DND-41 (cell line): Measurements from ENCODE around the gene PLEK.
A peak's percentile ranks its signal among the peaks of the same experiment; 100 is the strongest.

Experiments used
- ATAC-seq: fragments of 200-7000 bp; cut with Tn5 transposase; 3 replicates; pipeline ENCODE4 v1.9.1; 2021; ENCODE audit warnings: low read depth; ENCODE audit not compliant: insufficient read depth
- DNase-seq: peaks from one replicate; pipeline ENCODE4 v3.0.0-alpha.2; 2020
- H2AFZ ChIP-seq: 2 replicates; pipeline ENCODE4 v1.6.0; 2012; ENCODE audit warnings: low read depth, low read length
- H3K27ac ChIP-seq: 2 replicates; pipeline ENCODE4 v1.5.1; 2012; ENCODE audit warnings: low read length, inconsistent platforms
- H3K27me3 ChIP-seq: fragments of 200-600 bp; sonication (generic); 2 replicates; pipeline ENCODE4 v1.6.0; 2012; ENCODE audit warnings: low read length, mild to moderate bottlenecking, inconsistent platforms; ENCODE audit not compliant: insufficient read depth, poor library complexity
- H3K36me3 ChIP-seq: 2 replicates; pipeline ENCODE4 v1.5.1; 2012; ENCODE audit warnings: low read length, inconsistent platforms; ENCODE audit not compliant: insufficient read depth
- H3K4me1 ChIP-seq: 2 replicates; pipeline ENCODE4 v1.5.1; 2012; ENCODE audit warnings: mild to moderate bottlenecking, low read length; ENCODE audit not compliant: insufficient read depth
- H3K4me2 ChIP-seq: 2 replicates; pipeline ENCODE4 v1.6.0; 2012; ENCODE audit warnings: mild to moderate bottlenecking, moderate library complexity, low read length, inconsistent platforms; ENCODE audit not compliant: insufficient read depth
- H3K4me3 ChIP-seq, 2 experiments: fragments of 200-600 bp in 1 of 2; shearing (Covaris generic) in 1 of 2; 2 replicates each; pipeline ENCODE4 v1.5.1; 2012 to 2016; ENCODE audit warnings: inconsistent platforms in 2 of 2, low read length in 2 of 2, mild to moderate bottlenecking in 2 of 2, low read depth in 1 of 2, moderate library complexity in 1 of 2
- H3K79me2 ChIP-seq: 2 replicates; pipeline ENCODE4 v1.6.0; 2012; ENCODE audit warnings: low read length, inconsistent platforms; ENCODE audit not compliant: insufficient read depth
- H3K9ac ChIP-seq: 2 replicates; pipeline ENCODE4 v1.6.0; 2012; ENCODE audit warnings: low read depth, mild to moderate bottlenecking, inconsistent platforms, low read length, moderate library complexity
- H3K9me3 ChIP-seq: 2 replicates; pipeline ENCODE4 v1.5.1; 2012; ENCODE audit warnings: low read length, moderate library complexity, mild to moderate bottlenecking, inconsistent platforms; ENCODE audit not compliant: insufficient read depth, severe bottlenecking
- H4K20me1 ChIP-seq: 2 replicates; pipeline ENCODE4 v1.6.0; 2012; ENCODE audit warnings: low read length; ENCODE audit not compliant: insufficient read depth
- EZH2 ChIP-seq: IDR thresholded peaks from 3 replicates; pipeline ENCODE4 v1.6.1; 2012; ENCODE audit warnings: borderline replicate concordance, low read depth, mild to moderate bottlenecking, moderate library complexity, low read length, inconsistent platforms; ENCODE audit not compliant: severe bottlenecking
- TF ChIP-seq, protein P1 (sequence below): IDR thresholded peaks from 2 replicates; pipeline ENCODE4 v1.5.1; 2012; ENCODE audit warnings: borderline replicate concordance, low read length, moderate library complexity, mild to moderate bottlenecking; ENCODE audit not compliant: poor library complexity, severe bottlenecking; ENCODE audit errors: extremely low read depth

PLEK gene

GRCh38 chr2:68362069-68362468 lies 3.0 kb upstream of the PLEK start:
- H2AFZ ChIP-seq, result peak overlapping the region; percentile 69
- peak overlapping the region; percentile 40 for H3K4me2 ChIP-seq
- no peaks in the 10 kb centered on the region for H3K27me3 ChIP-seq
- H3K9ac ChIP-seq, result no peak overlapping the region
- H3K4me3 ChIP-seq, result no peak overlapping the region
- H3K9me3 ChIP-seq, result no peaks in the 10 kb centered on the region
- TF ChIP-seq EZH2, result no peak
- TF ChIP-seq, protein P1, sequence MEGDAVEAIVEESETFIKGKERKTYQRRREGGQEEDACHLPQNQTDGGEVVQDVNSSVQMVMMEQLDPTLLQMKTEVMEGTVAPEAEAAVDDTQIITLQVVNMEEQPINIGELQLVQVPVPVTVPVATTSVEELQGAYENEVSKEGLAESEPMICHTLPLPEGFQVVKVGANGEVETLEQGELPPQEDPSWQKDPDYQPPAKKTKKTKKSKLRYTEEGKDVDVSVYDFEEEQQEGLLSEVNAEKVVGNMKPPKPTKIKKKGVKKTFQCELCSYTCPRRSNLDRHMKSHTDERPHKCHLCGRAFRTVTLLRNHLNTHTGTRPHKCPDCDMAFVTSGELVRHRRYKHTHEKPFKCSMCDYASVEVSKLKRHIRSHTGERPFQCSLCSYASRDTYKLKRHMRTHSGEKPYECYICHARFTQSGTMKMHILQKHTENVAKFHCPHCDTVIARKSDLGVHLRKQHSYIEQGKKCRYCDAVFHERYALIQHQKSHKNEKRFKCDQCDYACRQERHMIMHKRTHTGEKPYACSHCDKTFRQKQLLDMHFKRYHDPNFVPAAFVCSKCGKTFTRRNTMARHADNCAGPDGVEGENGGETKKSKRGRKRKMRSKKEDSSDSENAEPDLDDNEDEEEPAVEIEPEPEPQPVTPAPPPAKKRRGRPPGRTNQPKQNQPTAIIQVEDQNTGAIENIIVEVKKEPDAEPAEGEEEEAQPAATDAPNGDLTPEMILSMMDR, result peak; percentile 90
- peak; percentile 92 for ATAC-seq
- peaks cover 7% of the 10 kb centered on the region for H3K4me1 ChIP-seq
- peak; percentile 74 for DNase-seq
- H4K20me1 ChIP-seq, result no peaks in the 10 kb centered on the region
- H3K36me3 ChIP-seq, result no peaks in the 10 kb centered on the region
- H3K27ac ChIP-seq, result no peak overlapping the region
- no peaks in the 10 kb centered on the region for H3K79me2 ChIP-seq

DNA sequence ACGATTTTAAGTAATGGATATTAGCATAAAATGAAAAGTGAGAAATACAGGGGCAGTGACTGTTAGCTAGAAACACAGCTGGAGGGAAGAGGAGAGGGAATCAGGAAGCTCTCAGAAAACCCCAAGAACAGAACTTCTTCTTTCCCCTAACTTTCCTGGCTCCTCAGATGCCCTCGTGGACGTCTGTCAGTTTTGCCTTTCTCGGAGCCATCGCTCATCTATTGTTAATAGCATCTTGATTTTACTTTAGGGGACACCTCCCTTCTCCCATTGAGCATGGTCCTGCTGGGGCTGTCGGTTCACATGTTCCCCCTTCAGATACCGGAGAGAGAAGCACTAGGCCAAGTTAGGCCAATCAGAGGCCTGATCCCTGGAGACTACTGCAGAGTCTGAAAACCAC lies 2.3 kb upstream of the PLEK start:
- Histone ChIP-seq H3K27ac (no peak overlapping the region), H3K4me2 (no peak overlapping the region), H3K36me3 (no peaks in the 10 kb centered on the region)

GRCh38 chr2:68363721-68364120 lies 1.4 kb upstream of the PLEK start:
- H3K4me3 ChIP-seq, result no peak overlapping the region
- no peaks in the 10 kb centered on the region for H4K20me1 ChIP-seq
- H3K9ac ChIP-seq, result no peak overlapping the region
- no peaks in the 10 kb centered on the region for H3K9me3 ChIP-seq
- TF ChIP-seq EZH2, result no peak
- TF ChIP-seq, protein P1, result no peak
- no peak for DNase-seq
- H3K79me2 ChIP-seq, result no peaks in the 10 kb centered on the region
- H3K4me2 ChIP-seq, result no peak overlapping the region
- H3K27me3 ChIP-seq, result no peaks in the 10 kb centered on the region
- H3K4me1 ChIP-seq, result peaks cover 7% of the 10 kb centered on the region
- no peak for ATAC-seq
- no peak overlapping the region for H2AFZ ChIP-seq
- H3K36me3 ChIP-seq, result no peaks in the 10 kb centered on the region
- no peak overlapping the region for H3K27ac ChIP-seq

More for the DNA sequence above, 2.3 kb upstream of the PLEK start:
- H3K4me3 ChIP-seq, result no peak overlapping the region
- no peaks in the 10 kb centered on the region for H3K9me3 ChIP-seq
- peaks cover 7% of the 10 kb centered on the region for H3K4me1 ChIP-seq
- no peaks in the 10 kb centered on the region for H3K79me2 ChIP-seq
- TF ChIP-seq EZH2, result no peak
- TF ChIP-seq, protein P1, result no peak
- DNase-seq (no peak), ATAC-seq (no peak)
- H3K27me3 ChIP-seq, result no peaks in the 10 kb centered on the region
- H2AFZ ChIP-seq, result peak overlapping the region; percentile 69; the same call in 1 of the 2 replicates
- no peaks in the 10 kb centered on the region for H4K20me1 ChIP-seq
- no peak overlapping the region for H3K9ac ChIP-seq

GRCh38 chr2:68366083-68366560 lies 1.0 kb downstream of the PLEK start:
- DNase-seq (no peak), ATAC-seq (no peak)
- Histone ChIP-seq H3K9me3 (no peaks in the 10 kb centered on the region), H3K9ac (no peak overlapping the region), H3K4me2 (no peak overlapping the region), H3K27ac (no peak overlapping the region), H3K4me3 (no peak overlapping the region), H3K4me1 (peaks cover 8% of the 10 kb centered on the region), H3K36me3 (no peaks in the 10 kb centered on the region), H2AFZ (no peak overlapping the region), H4K20me1 (no peaks in the 10 kb centered on the region), H3K79me2 (no peaks in the 10 kb centered on the region), H3K27me3 (no peaks in the 10 kb centered on the region)
- no peak for TF ChIP-seq EZH2
- TF ChIP-seq, protein P1, result no peak
